Mammary epithelial cell (primary cell): Measurements from ENCODE around the gene YEATS4.
"Not testable (repeated sequence)": the region's sequence is repeated elsewhere in the genome, so short reads cannot be mapped to it uniquely, and the experiment has no call there.

ENCODE experiments used
- CTCF ChIP-seq, 2 donors: IDR thresholded peaks in 1 of 2; conservative IDR thresholded peaks in 1 of 2; 2 replicates each; pipeline ENCODE4 v1.5.1; 2011 to 2012; ENCODE audit warnings: inconsistent platforms in 2 of 2, low read length in 2 of 2, mild to moderate bottlenecking in 2 of 2, control low read depth in 1 of 2, low read depth in 1 of 2; ENCODE audit not compliant: insufficient read depth in 1 of 2; ENCODE audit errors: extremely low read depth in 1 of 2
- EZH2 ChIP-seq: IDR thresholded peaks from 2 replicates; pipeline ENCODE4 v1.6.1; 2012; ENCODE audit warnings: low read length, inconsistent platforms, borderline replicate concordance

GRCh38 chr12:69316784-69317183, 42.8 kb upstream of the YEATS4 start:
- TF ChIP-seq CTCF (conservative IDR thresholded peaks at IDR 0.05 in 1 of 2, IDR thresholded peaks at IDR 0.05 in 1 of 2; ENCODE audit: extremely low read depth in 1 of 2, insufficient read depth in 1 of 2, low read depth in 1 of 2, low read length in 2 of 2); EZH2: not testable (repeated sequence)
